Stimulated activated CD8-positive, alpha-beta memory T cell treated with anti-CD3 and anti-CD28 coated beads, Interleukin-4, amount 100 ng/mL, for 4 hours (primary cell): ENCODE results near the gene PDZRN4.

Experiments
- DNase-seq, 2 donors: peaks; one replicate each; pipeline ENCODE4 v3.0.0-alpha.2; 2020; ENCODE audit warnings: low read depth in 2 of 2, low spot score in 1 of 2

Gene PDZRN4

GRCh38 chr12:41452838-41453407 lies 264.8 kb downstream of the PDZRN4 start:
- DNase-seq: no peak

- no peak for DNase-seq
These were observed 265.3 kb downstream of the PDZRN4 start for GRCh38 chr12:41453409-41453808.

GRCh38 chr12:41459111-41459905 lies 271.2 kb downstream of the PDZRN4 start:
- no peak for DNase-seq

- DNase-seq: no peak
These were observed 271.7 kb downstream of the PDZRN4 start for GRCh38 chr12:41459906-41460214.

- no peak for DNase-seq
These were observed 272.8 kb downstream of the PDZRN4 start for GRCh38 chr12:41460906-41461305.

GRCh38 chr12:41462312-41462711 lies 274.2 kb downstream of the PDZRN4 start:
- no peak for DNase-seq

GRCh38 chr12:41465526-41465925 lies 277.4 kb downstream of the PDZRN4 start:
- DNase-seq: no peak

GRCh38 chr12:41466300-41466699 lies 278.2 kb downstream of the PDZRN4 start:
- no peak for DNase-seq

- DNase-seq: no peak
These were observed 278.7 kb downstream of the PDZRN4 start for GRCh38 chr12:41466802-41467201.

GRCh38 chr12:41467591-41468325 lies 279.6 kb downstream of the PDZRN4 start:
- no peak for DNase-seq

GRCh38 chr12:41468341-41468740 lies 280.2 kb downstream of the PDZRN4 start:
- no peak for DNase-seq

GRCh38 chr12:41468756-41469155 lies 280.6 kb downstream of the PDZRN4 start:
- DNase-seq: no peak

- no peak for DNase-seq
These were observed 285.3 kb downstream of the PDZRN4 start for GRCh38 chr12:41473441-41473840.

- DNase-seq: no peak
These were observed 285.9 kb downstream of the PDZRN4 start for GRCh38 chr12:41474001-41474400.

GRCh38 chr12:41476499-41477439 lies 288.6 kb downstream of the PDZRN4 start:
- no peak for DNase-seq

GRCh38 chr12:41479426-41479825 lies 291.3 kb downstream of the PDZRN4 start:
- no peak for DNase-seq

GRCh38 chr12:41485203-41485602 lies 297.1 kb downstream of the PDZRN4 start:
- DNase-seq: no peak

- no peak for DNase-seq
These were observed 298.6 kb downstream of the PDZRN4 start for GRCh38 chr12:41486718-41487117.

- no peak for DNase-seq
These were observed 307.9 kb downstream of the PDZRN4 start for GRCh38 chr12:41496009-41496408.

GRCh38 chr12:41497409-41497808 lies 309.3 kb downstream of the PDZRN4 start:
- DNase-seq: no peak

GRCh38 chr12:41504976-41505375 lies 316.9 kb downstream of the PDZRN4 start:
- no peak for DNase-seq
